ENCODE results near the gene TLNRD1.

TLNRD1 gene

DNA sequence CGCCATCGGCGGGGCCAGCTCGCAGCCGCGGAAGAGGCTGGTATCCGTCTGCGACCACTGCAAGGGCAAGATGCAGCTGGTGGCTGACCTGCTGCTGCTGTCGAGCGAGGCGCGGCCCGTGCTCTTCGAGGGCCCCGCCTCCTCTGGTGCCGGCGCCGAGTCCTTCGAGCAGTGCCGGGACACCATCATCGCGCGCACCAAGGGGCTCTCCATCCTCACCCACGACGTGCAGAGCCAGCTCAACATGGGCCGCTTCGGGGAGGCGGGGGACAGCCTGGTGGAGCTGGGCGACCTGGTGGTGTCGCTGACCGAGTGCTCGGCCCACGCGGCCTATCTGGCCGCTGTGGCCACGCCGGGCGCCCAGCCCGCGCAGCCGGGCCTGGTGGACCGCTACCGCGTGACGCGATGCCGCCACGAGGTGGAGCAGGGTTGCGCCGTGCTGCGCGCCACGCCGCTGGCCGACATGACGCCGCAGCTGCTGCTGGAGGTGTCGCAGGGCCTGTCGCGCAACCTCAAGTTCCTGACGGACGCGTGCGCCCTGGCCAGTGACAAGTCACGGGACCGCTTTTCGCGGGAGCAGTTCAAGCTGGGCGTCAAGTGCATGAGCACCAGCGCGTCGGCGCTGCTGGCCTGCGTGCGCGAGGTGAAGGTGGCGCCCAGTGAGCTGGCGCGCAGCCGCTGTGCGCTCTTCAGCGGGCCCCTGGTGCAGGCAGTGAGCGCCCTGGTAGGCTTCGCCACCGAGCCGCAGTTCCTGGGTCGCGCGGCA is 1.8 kb downstream of the TLNRD1 start:
- no peak for DNase-seq

DNA sequence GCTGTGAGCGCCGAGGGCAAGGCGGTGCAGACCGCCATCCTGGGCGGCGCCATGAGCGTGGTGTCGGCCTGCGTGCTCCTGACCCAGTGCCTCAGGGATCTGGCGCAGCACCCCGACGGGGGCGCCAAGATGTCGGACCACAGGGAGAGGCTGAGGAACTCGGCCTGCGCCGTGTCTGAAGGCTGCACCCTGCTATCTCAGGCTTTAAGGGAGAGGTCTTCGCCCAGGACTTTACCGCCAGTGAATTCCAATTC is 2.3 kb downstream of the TLNRD1 start:
- no peak for DNase-seq

DNA sequence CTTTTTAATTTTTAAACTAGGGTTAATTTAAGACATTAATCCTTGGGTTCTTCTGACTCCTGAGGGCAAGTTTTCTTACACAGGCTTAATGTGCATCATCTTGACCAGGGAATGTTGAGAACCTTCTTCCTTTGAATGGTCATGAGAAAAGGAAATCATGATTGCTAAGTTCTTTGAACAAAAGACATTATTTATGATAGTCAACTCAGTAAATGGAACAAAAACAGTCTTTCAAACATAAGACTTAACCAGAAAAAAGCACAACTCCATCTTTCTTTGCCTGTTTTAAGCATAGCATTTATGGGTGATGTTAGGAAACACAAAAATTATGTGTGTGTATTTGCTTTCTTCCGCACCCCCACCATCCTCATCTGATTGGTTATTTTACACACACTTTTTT is 5.4 kb downstream of the TLNRD1 start:
- no peak for DNase-seq

DNA sequence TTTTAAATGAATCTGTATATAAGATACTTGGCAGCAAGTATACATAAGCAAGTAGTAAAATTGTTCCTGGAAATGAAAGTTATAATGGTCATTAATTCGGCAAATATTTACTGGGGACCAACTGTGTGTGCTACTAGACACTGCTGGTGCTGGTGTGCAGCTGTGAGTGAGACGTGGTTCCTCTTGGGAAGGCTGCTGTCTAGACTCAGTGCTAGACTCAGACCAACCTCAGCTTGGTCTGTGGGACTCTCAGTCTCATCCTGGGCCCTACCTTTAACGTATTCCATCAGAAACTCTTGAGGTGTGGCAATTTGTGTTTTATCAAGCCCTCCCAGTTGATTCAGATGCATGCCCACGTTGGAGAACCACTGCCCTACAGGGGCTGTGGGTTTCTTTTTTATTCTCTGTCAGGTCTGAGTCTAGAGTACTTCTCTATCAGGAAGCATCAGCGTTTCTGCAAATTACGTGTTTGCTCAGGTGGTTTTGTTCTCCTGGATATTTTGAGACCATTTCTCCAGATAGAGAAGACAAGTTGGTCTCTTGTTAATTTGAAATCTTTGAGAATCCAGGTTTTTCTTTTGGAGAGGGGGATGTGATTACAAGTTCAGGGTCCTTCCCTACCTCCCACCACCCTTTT is 6.8 kb downstream of the TLNRD1 start:
- DNase-seq = no peak

DNA sequence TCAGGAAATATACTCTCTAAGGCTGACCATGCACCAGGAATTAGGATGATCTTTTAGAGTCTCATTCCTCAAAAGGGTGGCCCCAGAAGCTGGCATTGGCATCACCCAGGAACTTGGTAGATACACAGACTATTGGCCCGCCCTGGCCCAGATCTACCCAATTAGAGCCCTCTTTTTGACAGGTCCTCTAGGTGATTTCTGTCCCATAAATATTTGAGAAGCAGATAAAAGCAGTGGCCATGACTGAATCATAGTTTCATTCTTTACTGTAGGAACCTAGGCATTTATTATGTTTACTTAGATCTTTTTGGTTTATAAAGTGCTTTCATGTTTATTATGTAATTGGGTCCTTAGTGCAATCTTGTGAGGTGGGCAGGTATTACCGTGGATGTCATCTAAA is 7.6 kb downstream of the TLNRD1 start:
- no peak for DNase-seq

DNA sequence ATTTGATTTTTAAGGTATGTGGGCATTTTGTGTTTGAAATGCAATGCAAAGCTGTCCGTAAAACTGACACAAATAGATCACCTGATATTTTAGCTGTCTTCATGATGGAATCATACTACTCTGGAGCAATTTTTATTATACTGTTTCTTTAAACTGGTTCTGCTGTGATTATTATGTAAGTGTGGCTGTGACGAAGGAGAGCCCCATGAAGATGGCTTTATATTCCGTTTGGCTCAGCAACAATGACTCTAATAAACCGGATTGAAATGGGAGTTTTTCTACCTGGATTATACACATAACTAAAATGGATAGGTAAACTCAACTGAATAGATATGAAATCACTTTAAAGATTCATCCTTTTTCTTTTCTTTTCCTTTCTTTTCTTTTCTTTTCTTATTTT is 9.4 kb downstream of the TLNRD1 start:
- DNase-seq = no peak

DNA sequence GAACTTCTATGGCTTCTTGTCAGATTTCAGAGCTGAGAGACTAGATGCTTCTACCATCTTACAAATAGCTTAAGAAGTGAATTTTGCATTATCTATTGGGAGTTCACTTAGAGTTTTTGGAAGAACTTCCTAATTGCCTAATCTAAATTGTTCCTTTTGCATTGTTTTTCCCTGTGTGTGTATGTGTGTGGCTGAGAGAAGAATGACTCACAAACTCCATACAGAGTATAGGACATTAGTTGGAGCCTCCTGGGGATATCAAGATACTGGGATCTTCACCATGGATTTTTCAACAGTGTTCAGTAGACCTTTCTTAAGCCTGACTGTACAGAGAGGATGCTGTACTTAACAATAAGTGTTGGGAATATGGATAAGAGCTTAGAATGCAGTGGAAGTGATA is 10.9 kb downstream of the TLNRD1 start:
- no peak for DNase-seq

DNA sequence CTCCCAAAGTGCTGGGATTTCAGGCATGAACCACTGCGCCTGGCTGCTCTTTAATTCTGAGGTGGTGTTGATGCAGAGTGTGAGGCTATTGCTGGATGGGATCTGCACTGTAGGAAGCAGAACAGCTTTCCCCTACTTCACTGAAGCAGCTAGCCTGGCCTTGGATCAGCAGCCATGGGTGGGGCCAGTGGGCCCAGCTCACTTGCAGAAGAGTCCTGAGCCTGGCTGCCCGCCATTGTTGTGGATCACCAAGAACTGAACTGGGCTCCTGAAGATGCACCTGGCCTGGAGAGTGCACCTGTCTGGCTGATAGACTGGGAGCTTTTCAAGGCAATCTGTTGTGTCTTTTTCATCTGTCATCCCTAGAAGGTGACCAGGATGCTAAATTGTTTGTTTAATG is 11.9 kb downstream of the TLNRD1 start:
- DNase-seq = no peak

DNA sequence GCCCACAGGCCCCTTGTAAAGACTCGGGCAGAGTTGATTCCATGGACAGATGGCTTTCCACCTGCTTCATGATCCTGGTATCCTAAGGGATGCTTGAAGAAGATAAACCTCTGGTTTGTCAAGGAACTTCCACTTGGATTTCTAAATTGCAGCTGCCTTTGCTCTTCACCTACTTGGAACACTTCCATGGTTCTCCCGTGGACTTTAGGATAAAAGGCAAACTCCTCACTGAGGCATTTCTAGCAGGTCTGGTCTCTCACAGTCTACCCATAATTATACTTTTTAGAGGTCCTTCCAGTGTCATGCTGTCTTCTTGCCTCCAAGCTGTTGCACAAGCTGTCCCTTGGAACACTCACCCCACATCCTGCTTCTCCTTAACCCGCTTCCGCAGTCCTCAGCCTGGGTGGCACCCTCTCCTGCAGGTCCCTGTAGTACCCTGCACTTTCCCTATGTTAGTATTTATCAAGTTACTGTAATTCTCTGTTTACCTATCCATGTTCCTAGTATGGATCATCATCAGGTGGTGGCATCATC is 12.7 kb downstream of the TLNRD1 start:
- no peak for DNase-seq

DNA sequence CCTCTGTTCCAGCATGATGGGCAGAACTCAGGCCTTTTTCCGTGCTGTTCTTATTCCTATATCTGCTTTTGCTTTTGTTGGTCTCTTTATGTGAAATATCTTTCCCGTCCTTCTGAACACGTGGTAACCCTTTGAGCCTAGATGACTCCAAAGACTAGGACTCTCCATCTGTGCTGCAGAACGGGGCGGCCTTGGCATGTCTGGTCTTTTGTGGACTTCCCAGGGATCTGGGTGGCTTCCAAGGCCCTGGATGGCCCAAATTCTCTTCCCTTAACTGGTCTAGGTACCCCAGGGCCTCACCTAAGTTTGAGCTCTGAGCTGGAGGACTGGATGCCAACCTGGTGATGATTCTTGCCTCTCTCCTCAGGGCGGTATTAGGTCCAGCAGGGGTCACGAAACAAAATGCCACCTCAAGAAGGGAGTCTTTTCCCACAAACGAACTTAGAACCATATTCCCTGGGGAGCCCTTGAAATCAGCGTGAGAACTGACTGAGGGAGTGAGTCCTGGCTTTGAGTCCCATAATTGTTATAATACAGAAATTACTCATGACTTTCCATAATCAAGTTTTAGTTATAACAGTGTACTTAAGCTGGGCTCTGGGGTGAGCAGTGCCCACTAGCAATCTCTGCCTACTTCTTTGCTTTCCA is 13.8 kb downstream of the TLNRD1 start:
- DNase-seq = no peak

DNA sequence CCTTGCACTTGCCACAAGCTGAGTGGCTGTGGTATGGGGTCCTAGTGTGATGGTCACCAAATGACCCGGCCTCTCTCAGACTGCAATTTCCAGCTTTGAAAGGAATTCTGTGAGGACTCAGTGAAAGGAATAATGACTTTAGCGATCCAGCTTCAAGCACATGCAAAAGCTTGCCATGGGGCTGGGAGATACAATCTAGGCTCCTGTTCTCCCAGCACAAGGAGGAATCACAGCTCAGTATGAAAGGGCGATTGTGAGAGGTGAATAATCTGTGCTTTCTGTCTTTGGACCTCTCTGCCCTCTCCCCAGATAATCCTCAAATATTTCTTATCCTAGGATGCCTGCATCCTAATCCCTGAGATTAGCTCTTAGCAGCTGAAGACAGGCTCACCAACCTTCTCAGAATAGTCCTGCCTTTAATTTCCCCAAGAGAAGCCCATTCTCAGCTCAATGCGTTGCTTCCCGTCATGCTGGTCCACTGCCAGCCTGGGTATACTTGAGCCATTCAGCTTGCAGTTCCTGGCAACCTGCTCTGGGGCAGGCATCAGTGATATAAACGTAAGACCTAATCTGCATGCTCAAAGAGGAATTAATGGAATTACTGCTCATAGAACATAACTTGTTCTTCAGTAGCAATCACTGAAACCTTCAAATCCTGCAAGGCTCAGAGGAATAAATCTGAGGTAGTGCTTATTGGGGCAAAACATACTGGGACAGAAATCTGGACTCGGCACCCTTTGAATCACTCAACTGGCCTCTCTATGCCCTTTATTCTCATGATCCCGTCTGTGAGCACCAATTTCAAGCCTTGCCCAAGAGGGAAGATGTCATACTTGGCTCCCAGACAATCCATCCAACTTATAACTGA is 15.1 kb downstream of the TLNRD1 start:
- DNase-seq = no peak

DNA sequence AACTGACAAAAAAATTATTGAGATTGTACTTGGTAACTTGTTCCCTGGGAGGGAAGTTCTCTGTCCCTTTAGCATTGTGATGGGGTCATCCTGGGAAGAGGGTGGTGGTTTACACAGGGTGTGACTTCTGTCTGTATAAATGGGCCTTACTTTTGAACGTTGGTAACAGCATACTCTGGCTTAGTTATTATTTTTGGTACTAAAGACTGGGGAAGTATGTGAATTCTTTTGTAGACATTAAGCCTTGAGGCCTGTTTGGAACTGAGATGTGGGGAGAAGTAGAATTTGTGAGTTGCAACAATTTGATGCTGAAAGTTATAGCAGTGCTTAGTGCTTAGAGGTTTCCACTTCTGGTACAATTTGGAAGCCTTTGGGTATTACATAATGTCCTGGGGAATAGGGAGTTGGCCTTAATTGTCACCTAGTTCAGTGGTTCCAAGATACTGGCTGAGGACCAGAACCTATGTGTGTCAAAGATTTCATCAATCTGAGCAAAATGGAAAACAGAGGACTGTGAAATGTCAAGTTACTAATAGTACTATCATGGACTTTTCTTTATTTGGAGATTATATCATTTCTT is 15.9 kb downstream of the TLNRD1 start:
- no peak for DNase-seq

DNA sequence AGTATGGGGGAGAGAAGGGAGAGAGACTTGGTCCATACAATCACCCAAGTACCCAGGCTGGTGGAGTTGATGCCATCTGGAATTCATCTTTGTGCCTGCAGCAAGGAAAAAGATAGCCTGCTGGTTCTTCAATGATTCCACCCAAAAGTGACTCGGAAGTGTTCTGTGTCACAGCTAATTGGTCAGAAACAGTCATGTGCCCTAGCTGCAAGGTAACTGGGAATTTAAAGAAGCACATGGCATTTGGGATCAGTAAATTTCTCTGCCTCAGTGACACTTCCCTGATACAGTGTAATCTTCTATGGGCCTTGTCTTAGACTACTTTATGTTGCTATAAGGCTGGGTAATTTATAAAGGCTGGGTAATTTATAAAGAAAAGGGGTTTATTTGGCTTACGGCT is 17.5 kb downstream of the TLNRD1 start:
- no peak for DNase-seq

DNA sequence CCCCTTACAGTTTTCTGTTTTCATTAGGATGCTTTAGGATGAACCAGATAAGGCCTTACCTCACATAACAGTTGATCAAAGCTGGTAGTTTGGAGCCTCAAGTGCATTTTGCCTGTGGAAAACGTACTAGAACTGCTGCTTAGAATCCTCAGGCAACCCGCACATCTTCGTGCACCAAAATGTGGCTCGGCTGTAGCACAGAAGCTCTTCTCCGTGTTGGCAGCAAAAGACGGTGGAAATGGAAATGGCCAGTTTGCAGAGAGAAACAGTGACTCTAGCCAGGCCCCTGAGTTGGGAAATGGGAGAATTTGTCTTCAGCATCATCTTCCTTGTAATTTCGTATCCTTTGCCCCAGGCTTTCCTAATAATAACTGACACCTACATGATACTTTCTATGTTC is 20.6 kb downstream of the TLNRD1 start:
- DNase-seq = no peak

DNA sequence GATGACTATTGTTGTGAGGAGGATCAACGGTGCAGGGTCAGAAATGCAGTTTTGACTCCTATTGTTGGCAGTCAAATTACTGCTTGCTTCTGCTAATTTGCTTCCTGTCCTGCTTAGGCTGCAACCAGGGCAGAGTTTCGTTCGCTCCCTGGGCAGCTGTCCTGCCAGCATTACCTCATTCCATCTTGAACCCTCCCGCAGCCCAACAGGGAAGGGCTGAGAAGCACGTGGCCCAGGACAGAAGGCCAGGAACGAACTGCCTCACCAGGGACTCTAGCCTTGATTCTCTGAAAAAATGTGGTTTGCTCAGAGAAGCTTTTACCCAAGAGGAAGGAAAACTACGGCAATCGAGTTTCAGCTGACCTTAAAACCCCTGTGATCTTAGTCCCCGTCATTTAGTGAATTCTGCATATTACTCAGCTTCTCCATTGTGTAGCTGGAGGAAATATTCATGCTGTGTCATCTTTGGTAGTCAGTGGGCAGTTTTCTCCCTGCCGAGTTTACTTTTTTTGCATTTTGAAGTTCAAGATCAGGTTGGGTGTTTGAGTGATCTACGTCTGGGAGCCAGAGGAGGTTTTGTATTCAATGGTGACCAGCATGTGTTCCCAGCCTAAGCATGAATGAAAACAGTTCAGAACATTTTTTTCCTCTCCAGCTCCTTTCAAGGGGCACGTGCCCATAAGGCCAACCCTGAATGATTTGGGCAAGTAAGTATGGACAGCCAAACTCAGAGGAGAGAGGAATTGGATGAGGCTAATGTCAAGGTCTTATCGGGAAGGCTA is 23.0 kb downstream of the TLNRD1 start:
- no peak for DNase-seq

DNA sequence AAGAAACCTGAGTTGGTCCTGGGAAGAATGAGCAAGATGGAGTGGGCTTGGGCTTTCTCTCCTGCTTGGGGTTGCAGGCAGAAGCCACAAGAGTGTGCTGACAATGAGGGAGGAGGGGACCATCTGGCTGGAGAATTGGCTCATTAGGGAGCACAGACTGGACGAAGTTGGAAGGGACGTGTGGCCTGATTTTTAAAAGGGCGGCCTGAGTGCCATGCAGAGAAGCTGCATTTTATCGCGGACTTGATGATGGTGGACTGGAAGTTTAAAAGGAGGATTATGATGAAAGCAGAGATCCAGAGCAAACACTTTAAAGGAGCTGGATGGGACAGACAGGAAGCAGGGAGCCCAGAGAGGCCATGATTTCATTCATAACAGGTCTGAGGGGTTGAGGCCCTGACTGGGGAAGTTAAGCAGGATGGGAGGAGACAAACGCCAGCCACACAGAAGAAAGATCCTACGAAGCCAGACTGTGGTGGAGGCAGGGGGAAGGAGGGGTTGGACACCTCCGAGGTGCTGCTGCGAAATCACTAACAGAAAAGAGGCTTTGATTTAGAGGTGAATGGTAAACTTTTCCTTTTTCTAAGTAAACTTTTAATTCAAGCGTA is 23.6 kb downstream of the TLNRD1 start:
- DNase-seq = no peak

DNA sequence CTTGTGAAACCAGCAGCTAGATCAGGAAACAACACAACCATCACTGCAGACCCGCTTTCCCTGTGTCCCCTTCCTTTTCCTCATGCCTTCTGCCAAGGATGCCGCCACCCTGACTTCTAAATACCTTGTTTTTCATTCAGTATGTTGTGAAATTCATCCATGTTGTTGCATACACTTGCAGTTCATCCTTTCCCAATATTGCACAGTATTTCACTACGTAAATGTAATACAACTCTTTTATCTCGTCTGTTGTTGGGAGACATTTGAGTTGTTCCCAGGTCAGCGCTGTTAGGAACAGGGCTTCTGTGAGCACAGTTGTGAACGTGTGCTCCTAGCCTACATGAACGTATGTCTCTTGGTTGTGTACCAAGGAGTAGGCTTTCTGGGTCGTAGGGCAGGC is 24.2 kb downstream of the TLNRD1 start:
- DNase-seq = no peak

DNA sequence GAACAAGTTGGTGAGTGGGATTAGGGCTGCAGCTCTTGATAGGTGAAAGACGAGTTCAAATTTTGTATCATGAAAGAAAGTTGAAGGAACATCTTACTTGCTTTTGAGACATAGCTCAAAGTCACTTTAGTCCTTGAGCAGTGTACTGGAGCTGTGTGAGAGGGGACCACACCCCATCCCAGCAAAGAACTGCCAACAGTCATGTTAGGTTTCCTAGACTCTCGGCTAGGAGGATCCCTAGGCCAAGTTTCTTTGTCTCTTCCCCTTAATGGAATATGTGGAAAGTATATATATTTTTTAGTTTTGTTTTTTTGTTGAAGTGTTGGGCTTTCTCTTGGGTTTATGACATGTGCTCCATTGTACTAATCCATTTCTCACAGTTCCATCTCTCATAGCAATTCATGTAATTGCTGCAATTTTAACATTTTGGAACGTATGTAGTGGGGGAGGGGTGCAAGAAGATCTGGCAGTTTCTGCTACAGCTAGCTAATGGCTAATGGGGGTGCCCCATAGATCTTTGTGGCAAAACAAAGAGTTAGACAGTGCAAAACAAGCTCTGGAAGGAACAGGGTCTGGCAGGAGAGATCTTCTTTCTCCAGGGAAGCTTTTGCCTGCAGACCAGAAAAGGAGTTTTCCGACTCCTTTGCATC is 25.1 kb downstream of the TLNRD1 start:
- no peak for DNase-seq

DNA sequence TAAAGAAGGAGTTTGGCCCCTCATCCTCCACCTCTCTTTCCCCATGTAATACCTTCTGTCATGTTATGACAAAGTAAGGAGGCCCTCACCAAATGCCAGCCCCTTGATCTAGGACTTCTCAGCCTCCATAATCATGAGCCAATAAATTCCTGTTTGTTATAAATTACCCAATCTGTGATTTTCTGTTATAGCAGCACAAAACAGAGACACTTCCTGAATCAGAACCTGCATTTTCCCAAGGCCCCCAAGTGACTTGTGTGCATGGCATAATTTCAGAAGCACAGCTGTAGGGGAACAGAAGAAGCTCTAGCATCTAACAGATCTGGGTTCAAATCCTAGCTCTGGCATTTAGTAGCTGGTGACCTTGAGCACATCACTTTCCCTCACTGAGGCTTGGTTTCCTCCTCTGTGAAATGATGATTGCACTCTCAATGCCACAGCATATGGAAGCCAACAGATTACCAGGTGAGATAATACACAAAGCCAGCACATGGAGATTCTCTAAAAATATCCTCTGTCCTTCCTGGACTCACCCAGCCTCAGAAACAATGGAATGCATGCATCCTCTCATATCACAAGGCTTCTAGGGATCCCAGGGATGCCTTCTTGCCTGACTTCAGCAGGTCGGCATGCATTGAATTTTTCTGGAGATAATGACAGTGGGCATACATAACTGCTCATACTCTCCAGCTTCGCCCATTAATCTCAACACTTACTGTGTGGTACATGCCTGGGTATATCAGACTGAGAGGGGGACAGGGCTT is 26.3 kb downstream of the TLNRD1 start:
- no peak for DNase-seq

Data from NCI-H345 (cell line).